ENCODE data around the gene AURKB. TPM values are rescaled to one million over a fixed set of nuclear protein-coding genes. Genes with fewer than 3 reads are reported as not detected.
"Not testable (repeated sequence)": the region's sequence is repeated elsewhere in the genome, so short reads cannot be mapped to it uniquely, and the experiment has no call there.

Gene AURKB
- total RNA-seq, 1 donor from 2014 or later = 7.6 TPM

GRCh38 chr17:8253801-8254200 is 43.4 kb upstream of the AURKB start:
- Mint-ChIP-seq H3K36me3 (ENCODE audit: low read depth, unreplicated experiment) (peaks cover 6% of the 10 kb centered on the region), H3K9me3 (ENCODE audit: unreplicated experiment) (no peaks in the 10 kb centered on the region), H3K27ac (ENCODE audit: unreplicated experiment) (no peak overlapping the region), H3K4me3 (ENCODE audit: unreplicated experiment) (no peak overlapping the region), H3K4me1 (ENCODE audit: low read depth, unreplicated experiment) (peaks cover 5% of the 10 kb centered on the region), H3K27me3 (ENCODE audit: low read depth, unreplicated experiment) (no peaks in the 10 kb centered on the region)
- H3K4me1 ChIP-seq (ENCODE audit: insufficient read depth, low read length) = peaks cover 10% of the 10 kb centered on the region
- TF ChIP-seq CTCF (IDR thresholded peaks at IDR 0.05; ENCODE audit: insufficient read depth, low read depth, low read length) (no peak), EZH2 (IDR thresholded peaks at IDR 0.05; ENCODE audit: insufficient read depth, low read length) (no peak)
- no peak overlapping the region for H2AFZ ChIP-seq (ENCODE audit: low read depth, low read length)
- peaks cover 40% of the 10 kb centered on the region for H3K79me2 ChIP-seq (ENCODE audit: insufficient read depth, low read length)
- no peak overlapping the region for H3K4me3 ChIP-seq (ENCODE audit: insufficient read depth, low read depth, low read length)
- FAIRE-seq = no peak
- no peak for DNase-seq (ENCODE audit: low read depth)
- H3K36me3 ChIP-seq (ENCODE audit: insufficient read depth, low read length) = peaks cover 13% of the 10 kb centered on the region
- no peak overlapping the region for H3K4me2 ChIP-seq (ENCODE audit: low read length)
- no peaks in the 10 kb centered on the region for H4K20me1 ChIP-seq (ENCODE audit: insufficient read depth, low read length)
- no peaks in the 10 kb centered on the region for H3K9me3 ChIP-seq (ENCODE audit: insufficient read depth, low read depth, low read length)
- H3K27ac ChIP-seq (ENCODE audit: low read depth, low read length) = no peak overlapping the region
- H3K9ac ChIP-seq (ENCODE audit: low read length) = no peak overlapping the region
- H3K27me3 ChIP-seq (ENCODE audit: insufficient read depth, low read length) = no peaks in the 10 kb centered on the region

GRCh38 chr17:8251411-8251810 is 41.0 kb upstream of the AURKB start:
- H3K36me3 ChIP-seq (ENCODE audit: insufficient read depth, low read length); H3K4me3 Mint-ChIP-seq (ENCODE audit: unreplicated experiment); H3K4me1 ChIP-seq (ENCODE audit: insufficient read depth, low read length); DNase-seq (ENCODE audit: low read depth); H2AFZ ChIP-seq (ENCODE audit: low read depth, low read length); H3K9ac ChIP-seq (ENCODE audit: low read length); H3K27me3 Mint-ChIP-seq (ENCODE audit: low read depth, unreplicated experiment); H3K4me2 ChIP-seq (ENCODE audit: low read length); H3K9me3 Mint-ChIP-seq (ENCODE audit: unreplicated experiment); H3K4me1 Mint-ChIP-seq (ENCODE audit: low read depth, unreplicated experiment); H4K20me1 ChIP-seq (ENCODE audit: insufficient read depth, low read length); H3K27ac Mint-ChIP-seq (ENCODE audit: unreplicated experiment); H3K36me3 Mint-ChIP-seq (ENCODE audit: low read depth, unreplicated experiment); H3K27ac ChIP-seq (ENCODE audit: low read depth, low read length); H3K4me3 ChIP-seq (ENCODE audit: insufficient read depth, low read depth, low read length); H3K9me3 ChIP-seq (ENCODE audit: insufficient read depth, low read depth, low read length); FAIRE-seq; H3K27me3 ChIP-seq (ENCODE audit: insufficient read depth, low read length): not testable (repeated sequence)
- H3K79me2 ChIP-seq (ENCODE audit: insufficient read depth, low read length) = peaks cover 40% of the 10 kb centered on the region

- Histone ChIP-seq H2AFZ (ENCODE audit: low read depth, low read length) (peak overlapping the region; percentile 100), H3K27me3 (ENCODE audit: insufficient read depth, low read length) (no peaks in the 10 kb centered on the region), H3K27ac (ENCODE audit: low read depth, low read length) (peak overlapping the region; percentile 82), H3K9ac (ENCODE audit: low read length) (peak overlapping the region; percentile 96), H3K36me3 (ENCODE audit: insufficient read depth, low read length) (peaks cover 1% of the 10 kb centered on the region), H3K79me2 (ENCODE audit: insufficient read depth, low read length) (peaks cover 42% of the 10 kb centered on the region), H3K4me2 (ENCODE audit: low read length) (peak overlapping the region; percentile 96), H3K9me3 (ENCODE audit: insufficient read depth, low read depth, low read length) (no peaks in the 10 kb centered on the region), H3K4me3 (ENCODE audit: insufficient read depth, low read depth, low read length) (peak overlapping the region; percentile 98), H3K4me1 (ENCODE audit: insufficient read depth, low read length) (peaks cover 10% of the 10 kb centered on the region), H4K20me1 (ENCODE audit: insufficient read depth, low read length) (no peaks in the 10 kb centered on the region)
- peaks cover 2% of the 10 kb centered on the region for H3K36me3 Mint-ChIP-seq (ENCODE audit: low read depth, unreplicated experiment)
- no peaks in the 10 kb centered on the region for H3K27me3 Mint-ChIP-seq (ENCODE audit: low read depth, unreplicated experiment)
- DNase-seq (ENCODE audit: low read depth) (no peak), FAIRE-seq (no peak)
- TF ChIP-seq EZH2 (IDR thresholded peaks at IDR 0.05; ENCODE audit: insufficient read depth, low read length) = no peak
- TF ChIP-seq CTCF (IDR thresholded peaks at IDR 0.05; ENCODE audit: insufficient read depth, low read depth, low read length) = no peak
- peak overlapping the region; percentile 95 for H3K27ac Mint-ChIP-seq (ENCODE audit: unreplicated experiment)
- H3K9me3 Mint-ChIP-seq (ENCODE audit: unreplicated experiment) = no peaks in the 10 kb centered on the region
- H3K4me1 Mint-ChIP-seq (ENCODE audit: low read depth, unreplicated experiment) = peaks cover 5% of the 10 kb centered on the region
- peak overlapping the region; percentile 91 for H3K4me3 Mint-ChIP-seq (ENCODE audit: unreplicated experiment)
Observed at GRCh38 chr17:8249621-8250500, 39.5 kb upstream of the AURKB start.
